GM18520 (cell line): ENCODE results near the gene ATXN2.
"Not testable (repeated sequence)": the region's sequence is repeated elsewhere in the genome, so short reads cannot be mapped to it uniquely, and the experiment has no call there.

Experiments
- ATAC-seq: cut with Tn5 transposase; IDR thresholded peaks from one replicate; pipeline ENCODE4 v1.9.1; 2021; ENCODE audit not compliant: unreplicated experiment

Gene ATXN2

GRCh38 chr12:111578276-111578970 is 20.7 kb downstream of the ATXN2 start:
- ATAC-seq: no peak

GRCh38 chr12:111574797-111575443 is 24.2 kb downstream of the ATXN2 start:
- ATAC-seq: no peak

GRCh38 chr12:111573476-111573875 is 25.6 kb downstream of the ATXN2 start:
- ATAC-seq: no peak

- no peak for ATAC-seq
Measured at GRCh38 chr12:111570084-111570961, 28.8 kb downstream of the ATXN2 start.

GRCh38 chr12:111569363-111570083 is 29.6 kb downstream of the ATXN2 start:
- ATAC-seq: no peak

GRCh38 chr12:111560844-111561243 is 38.3 kb downstream of the ATXN2 start:
- not testable (repeated sequence) for ATAC-seq

- no peak for ATAC-seq
Measured at GRCh38 chr12:111558107-111558376, 41.1 kb downstream of the ATXN2 start.

GRCh38 chr12:111557271-111558106 is 41.6 kb downstream of the ATXN2 start:
- no peak for ATAC-seq

GRCh38 chr12:111556676-111557075 is 42.4 kb downstream of the ATXN2 start:
- ATAC-seq: no peak

- ATAC-seq: not testable (repeated sequence)
Measured at GRCh38 chr12:111555313-111555712, 43.8 kb downstream of the ATXN2 start.

- ATAC-seq: no peak
Measured at GRCh38 chr12:111546758-111547383, 52.2 kb downstream of the ATXN2 start.

GRCh38 chr12:111546171-111546570 is 52.9 kb downstream of the ATXN2 start:
- ATAC-seq: no peak

GRCh38 chr12:111544032-111544431 is 55.1 kb downstream of the ATXN2 start:
- ATAC-seq: no peak

- ATAC-seq: no peak
Measured at GRCh38 chr12:111532751-111533150, 66.4 kb downstream of the ATXN2 start.

- no peak for ATAC-seq
Measured at GRCh38 chr12:111529424-111530368, 69.4 kb downstream of the ATXN2 start.

- no peak for ATAC-seq
Measured at GRCh38 chr12:111523587-111524167, 75.4 kb downstream of the ATXN2 start.

- ATAC-seq: no peak
Measured at GRCh38 chr12:111521801-111522200, 77.3 kb downstream of the ATXN2 start.

GRCh38 chr12:111519937-111520336 is 79.2 kb downstream of the ATXN2 start:
- no peak for ATAC-seq
